Peyer's patch (tissue), 4 donors: ENCODE measurements around the gene CDYL. TPM values are rescaled to one million over a fixed set of nuclear protein-coding genes. Genes with fewer than 3 reads are reported as not detected.

Experiments
- DNase-seq, 3 donors: peaks; one replicate each; pipeline ENCODE4 v3.0.0-alpha.2; 2017 to 2019
- H3K27ac ChIP-seq, 4 donors: fragments of 200-600 bp; sonication (generic); one replicate each; pipeline ENCODE4 v1.5.1; 2016 to 2019
- H3K27me3 ChIP-seq, 2 donors: fragments of 200-600 bp; sonication (generic); one replicate each; pipeline ENCODE4 v1.5.1; 2019
- H3K36me3 ChIP-seq, 3 donors: fragments of 200-600 bp; sonication (generic); one replicate each; pipeline ENCODE4 v1.5.1; 2016 to 2019
- H3K4me1 ChIP-seq, 4 donors: fragments of 200-600 bp; sonication (generic); one replicate each; pipeline ENCODE4 v1.5.1; 2016 to 2019
- H3K4me3 ChIP-seq, 4 donors: fragments of 200-600 bp; sonication (generic); 1 replicate in 3 of 4; 2 replicates in 1 of 4; pipeline ENCODE4 v1.5.1; 2016 to 2019; ENCODE audit warnings: mild to moderate bottlenecking in 1 of 4
- H3K9me3 ChIP-seq, 4 donors: fragments of 200-600 bp; sonication (generic); one replicate each; pipeline ENCODE4 v1.5.1; 2016 to 2019; ENCODE audit warnings: mild to moderate bottlenecking in 1 of 4
- CTCF ChIP-seq, 6 experiments: fragments of 450-650 bp in 4 of 6; fragments of 200-600 bp in 2 of 6; sonication (generic) in 1 of 6; IDR thresholded peaks; one replicate each; pipeline ENCODE4 v1.5.1; 2017 to 2019; ENCODE audit warnings: antibody characterized with exemption in 6 of 6, mild to moderate bottlenecking in 3 of 6, moderate library complexity in 1 of 6
- POLR2A ChIP-seq, 2 donors: fragments of 450-650 bp; IDR thresholded peaks; one replicate each; pipeline ENCODE4 v1.5.1; 2017; ENCODE audit warnings: antibody characterized with exemption in 2 of 2, mild to moderate bottlenecking in 2 of 2, moderate library complexity in 2 of 2
- total RNA-seq, 4 donors: library from RNA; depleted of rRNA; stranded (reverse); fragments of >200 nt; gene quantifications; one replicate each; pipeline ENCODE4 v1.1.0, GENCODE V29; 2016

Gene CDYL
- total RNA-seq, 4 donors from 2014 or later, result 31.2 to 77.6 (median 35.2) TPM

- Histone ChIP-seq H3K9me3 (no peaks in the 10 kb centered on the region), H3K36me3 (no peaks in the 10 kb centered on the region), H3K27me3 (no peaks in the 10 kb centered on the region), H3K4me3 (no peak overlapping the region), H3K27ac (no peak overlapping the region), H3K4me1 (peaks cover 0 to 4% (median 0%) of the 10 kb centered on the region in 4 donors)
- TF ChIP-seq CTCF (IDR thresholded peaks at IDR 0.05) (no peak), POLR2A (IDR thresholded peaks at IDR 0.05) (no peak)
- no peak for DNase-seq
These were observed 146.4 kb downstream of the CDYL start for GRCh38 chr6:4922488-4923037.

- no peak for DNase-seq
- Histone ChIP-seq H3K36me3 (no peaks in the 10 kb centered on the region), H3K4me3 (no peak overlapping the region), H3K27me3 (no peaks in the 10 kb centered on the region), H3K27ac (no peak overlapping the region), H3K9me3 (no peaks in the 10 kb centered on the region), H3K4me1 (peaks cover 0 to 4% (median 0%) of the 10 kb centered on the region in 4 donors)
- no peak for TF ChIP-seq CTCF (IDR thresholded peaks at IDR 0.05)
- no peak for TF ChIP-seq POLR2A (IDR thresholded peaks at IDR 0.05)
These were observed 146.9 kb downstream of the CDYL start for GRCh38 chr6:4923081-4923480.

GRCh38 chr6:4924661-4925271, 148.6 kb downstream of the CDYL start:
- no peak for TF ChIP-seq POLR2A (IDR thresholded peaks at IDR 0.05)
- no peak for TF ChIP-seq CTCF (IDR thresholded peaks at IDR 0.05)
- Histone ChIP-seq H3K27me3 (no peaks in the 10 kb centered on the region), H3K36me3 (no peaks in the 10 kb centered on the region), H3K9me3 (no peaks in the 10 kb centered on the region), H3K27ac (no peak overlapping the region), H3K4me3 (no peak overlapping the region), H3K4me1 (peaks cover 0 to 7% (median 0%) of the 10 kb centered on the region in 4 donors)
- DNase-seq, result no peak

GRCh38 chr6:4925580-4925979, 149.4 kb downstream of the CDYL start:
- Histone ChIP-seq H3K4me1 (peaks cover 0 to 15% (median 0%) of the 10 kb centered on the region in 4 donors), H3K27me3 (no peaks in the 10 kb centered on the region), H3K9me3 (no peaks in the 10 kb centered on the region), H3K27ac (no peak overlapping the region), H3K36me3 (no peaks in the 10 kb centered on the region), H3K4me3 (no peak overlapping the region)
- no peak for TF ChIP-seq CTCF (IDR thresholded peaks at IDR 0.05)
- TF ChIP-seq POLR2A (IDR thresholded peaks at IDR 0.05), result no peak
- no peak for DNase-seq

DNA sequence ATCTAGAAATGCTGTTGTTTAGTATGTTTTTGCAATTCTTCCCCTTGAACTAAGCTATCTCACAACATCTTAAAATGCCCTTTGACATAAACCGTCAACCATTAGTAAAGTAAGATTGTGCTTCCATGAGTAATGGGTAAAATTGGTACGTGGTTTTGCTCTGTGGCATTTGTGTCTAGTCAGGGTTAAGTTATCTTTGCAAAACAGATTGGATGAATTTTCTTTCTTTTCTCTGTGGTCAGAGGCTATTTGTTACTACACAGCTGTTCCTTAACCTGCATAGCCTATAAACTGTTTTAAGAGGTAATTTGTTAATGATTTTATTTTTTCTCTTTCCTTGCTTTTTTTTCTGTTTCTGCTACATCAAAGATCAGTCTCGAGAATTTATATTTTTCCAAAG, 152.2 kb downstream of the CDYL start:
- Histone ChIP-seq H3K27ac (no peak overlapping the region), H3K9me3 (no peaks in the 10 kb centered on the region), H3K4me1 (peaks cover 0 to 28% (median 2%) of the 10 kb centered on the region in 4 donors), H3K4me3 (no peak overlapping the region), H3K27me3 (no peaks in the 10 kb centered on the region), H3K36me3 (no peaks in the 10 kb centered on the region)
- no peak for DNase-seq
- TF ChIP-seq CTCF (IDR thresholded peaks at IDR 0.05) (no peak), POLR2A (IDR thresholded peaks at IDR 0.05) (no peak)
